Naive thymus-derived CD8-positive, alpha-beta T cell (primary cell): ENCODE results near the gene RPUSD1. TPM values are rescaled to one million over a fixed set of nuclear protein-coding genes. Genes with fewer than 3 reads are reported as not detected.

Source experiments
- ATAC-seq, 2 donors: fragments of 150-1000 bp; cut with Tn5 transposase in 1 of 2; sonication (Bioruptor Pico), chemical (Tn5 transposase) in 1 of 2; 1 replicate in 1 of 2; 2 replicates in 1 of 2; pipeline ENCODE4 v1.10.0; 2021; ENCODE audit warnings: mild to moderate bottlenecking in 2 of 2, moderate library complexity in 2 of 2
- POLR2A ChIA-PET: fragments of 350-600 bp; sonication (Branson Sonifier 250); formaldehyde crosslinking; loops from one replicate; lab custom pipeline; 2021; ENCODE audit warnings: antibody characterized with exemption; lab: Charles Lee
- DNase-seq, 10 donors: peaks; one replicate each; pipeline versions ENCODE4 v3.0.0 to v3.0.0-alpha.2; 2020 to 2022
- H3K27ac Mint-ChIP-seq, 10 donors: one replicate each; pipeline ENCODE4 v1.8.0; 2020 to 2022; ENCODE audit warnings: mild to moderate bottlenecking in 10 of 10, mixed read lengths in 10 of 10, moderate library complexity in 4 of 10, inconsistent platforms in 1 of 10
- H3K27me3 Mint-ChIP-seq, 5 donors: one replicate each; pipeline ENCODE4 v1.8.0; 2021 to 2022; ENCODE audit warnings: mixed read lengths in 5 of 5
- H3K36me3 Mint-ChIP-seq, 3 donors: one replicate each; pipeline ENCODE4 v1.8.0; 2020 to 2022; ENCODE audit warnings: mixed read lengths in 3 of 3, mild to moderate bottlenecking in 2 of 3, inconsistent platforms in 1 of 3
- H3K4me1 Mint-ChIP-seq, 4 donors: one replicate each; pipeline ENCODE4 v1.8.0; 2021 to 2022; ENCODE audit warnings: mixed read lengths in 4 of 4
- H3K4me3 Mint-ChIP-seq, 10 donors: one replicate each; pipeline ENCODE4 v1.8.0; 2020 to 2022; ENCODE audit warnings: mild to moderate bottlenecking in 10 of 10, mixed read lengths in 10 of 10, moderate library complexity in 6 of 10, inconsistent platforms in 1 of 10
- H3K9me3 Mint-ChIP-seq, 9 donors: one replicate each; pipeline ENCODE4 v1.8.0; 2020 to 2022; ENCODE audit warnings: mixed read lengths in 9 of 9, mild to moderate bottlenecking in 3 of 9, inconsistent platforms in 1 of 9, moderate library complexity in 1 of 9
- polyA plus RNA-seq, 3 donors: library from polyadenylated mRNA; unstranded; fragments of 300-500 nt; fragmentation: Illumina TruSeq; gene quantifications; one replicate each; pipeline ENCODE4 v1.2.3, GENCODE V29; 2021
- total RNA-seq, 8 experiments: library from RNA in 2 of 8; stranded (reverse) in 2 of 8; gene quantifications; one replicate each; pipeline ENCODE4 v1.2.3 and lab custom pipeline; 2021 to 2026

Gene RPUSD1
- total and polyA plus RNA-seq, 5 experiments from 2014 or later = 19.7 to 32.2 (median 27.7) TPM

- Mint-ChIP-seq H3K36me3 (no peaks in the 10 kb centered on the region), H3K4me3 (peak overlapping the region in 2 of 10 donors; percentile 37 to 43), H3K27ac (no peak overlapping the region), H3K4me1 (peaks cover 10 to 17% (median 13%) of the 10 kb centered on the region in 4 donors), H3K9me3 (no peaks in the 10 kb centered on the region), H3K27me3 (peaks cover 0 to 48% (median 7%) of the 10 kb centered on the region in 5 donors)
- POLR2A ChIA-PET = no interaction called here
- DNase-seq = no peak
- ATAC-seq = no peak
These were observed 29.1 kb upstream of the RPUSD1 start for GRCh38 chr16:817001-817906.

GRCh38 chr16:815861-816260, 27.7 kb upstream of the RPUSD1 start:
- ATAC-seq (no peak), DNase-seq (no peak)
- peaks cover 6 to 17% (median 13%) of the 10 kb centered on the region in 4 donors for H3K4me1 Mint-ChIP-seq
- no peaks in the 10 kb centered on the region for H3K9me3 Mint-ChIP-seq
- H3K27ac Mint-ChIP-seq = no peak overlapping the region
- H3K4me3 Mint-ChIP-seq = peak overlapping the region in 1 of 10 donors; percentile 8
- POLR2A ChIA-PET = no interaction called here
- peaks cover 0 to 43% (median 7%) of the 10 kb centered on the region in 5 donors for H3K27me3 Mint-ChIP-seq
- H3K36me3 Mint-ChIP-seq = no peaks in the 10 kb centered on the region

GRCh38 chr16:814974-815373, 26.8 kb upstream of the RPUSD1 start:
- H3K27me3 Mint-ChIP-seq = peaks cover 0 to 40% (median 7%) of the 10 kb centered on the region in 5 donors
- ATAC-seq = no peak
- DNase-seq = no peak
- H3K4me3 Mint-ChIP-seq = no peak overlapping the region
- H3K36me3 Mint-ChIP-seq = no peaks in the 10 kb centered on the region
- peak overlapping the region in 1 of 10 donors; percentile 49 for H3K27ac Mint-ChIP-seq
- POLR2A ChIA-PET = no interaction called here
- H3K4me1 Mint-ChIP-seq = peaks cover 5 to 13% (median 10%) of the 10 kb centered on the region in 4 donors
- H3K9me3 Mint-ChIP-seq = no peaks in the 10 kb centered on the region

- H3K4me3 Mint-ChIP-seq = peak overlapping the region in 2 of 10 donors; percentile 14 to 33
- H3K4me1 Mint-ChIP-seq = peaks cover 0 to 8% (median 7%) of the 10 kb centered on the region in 4 donors
- POLR2A ChIA-PET = no interaction called here
- peaks cover 0 to 37% (median 7%) of the 10 kb centered on the region in 5 donors for H3K27me3 Mint-ChIP-seq
- H3K36me3 Mint-ChIP-seq = no peaks in the 10 kb centered on the region
- H3K9me3 Mint-ChIP-seq = no peaks in the 10 kb centered on the region
- no peak overlapping the region for H3K27ac Mint-ChIP-seq
- ATAC-seq = no peak
- DNase-seq = no peak
These were observed 25.8 kb upstream of the RPUSD1 start for GRCh38 chr16:813916-814412.

- Mint-ChIP-seq H3K27me3 (peaks cover 0 to 37% (median 7%) of the 10 kb centered on the region in 5 donors), H3K4me1 (peaks cover 0 to 12% (median 12%) of the 10 kb centered on the region in 4 donors), H3K36me3 (no peaks in the 10 kb centered on the region), H3K27ac (no peak overlapping the region), H3K9me3 (no peaks in the 10 kb centered on the region), H3K4me3 (peak overlapping the region in 6 of 10 donors; percentile 31 to 78 (median 57))
- peak; percentile 83 to 92 for ATAC-seq
- POLR2A ChIA-PET = no interaction called here
- peak in 9 of 10 donors; percentile 16 to 54 (median 51) for DNase-seq
These were observed 25.2 kb upstream of the RPUSD1 start for GRCh38 chr16:813204-813915.

- Mint-ChIP-seq H3K27ac (peak overlapping the region; percentile 92 to 99 (median 96)), H3K4me3 (peak overlapping the region; percentile 92 to 100 (median 96)), H3K4me1 (peaks cover 4 to 17% (median 17%) of the 10 kb centered on the region in 4 donors), H3K36me3 (no peaks in the 10 kb centered on the region), H3K27me3 (peaks cover 0 to 9% (median 7%) of the 10 kb centered on the region in 5 donors), H3K9me3 (no peaks in the 10 kb centered on the region)
- no peak for DNase-seq
- peak in 1 of 2 donors; percentile 4 for ATAC-seq
- POLR2A ChIA-PET = interaction anchor here (0.7 kb wide), 1 partner anchor 92 kb away, joined by 3 read pairs; no protein-coding TSS in a partner anchor
These were observed 19.9 kb upstream of the RPUSD1 start for GRCh38 chr16:808085-808386.

GRCh38 chr16:807347-808084, 19.3 kb upstream of the RPUSD1 start:
- peaks cover 0 to 10% (median 3%) of the 10 kb centered on the region in 5 donors for H3K27me3 Mint-ChIP-seq
- H3K4me1 Mint-ChIP-seq = peaks cover 4 to 17% (median 16%) of the 10 kb centered on the region in 4 donors
- H3K27ac Mint-ChIP-seq = peak overlapping the region; percentile 92 to 99 (median 96)
- H3K4me3 Mint-ChIP-seq = peak overlapping the region; percentile 92 to 100 (median 96)
- no peaks in the 10 kb centered on the region for H3K36me3 Mint-ChIP-seq
- ATAC-seq (peak; percentile 91 to 94), DNase-seq (peak; percentile 67 to 89 (median 73))
- POLR2A ChIA-PET = interaction anchor here (0.7 to 1.1 kb wide), 4 partner anchors 12 to 559 kb away, joined by 3 to 6 read pairs (median 4); no protein-coding TSS in a partner anchor
- H3K9me3 Mint-ChIP-seq = no peaks in the 10 kb centered on the region

GRCh38 chr16:805474-805873, 17.3 kb upstream of the RPUSD1 start:
- peaks cover 0 to 20% (median 0%) of the 10 kb centered on the region in 5 donors for H3K27me3 Mint-ChIP-seq
- peaks cover 4 to 17% (median 16%) of the 10 kb centered on the region in 4 donors for H3K4me1 Mint-ChIP-seq
- no peak overlapping the region for H3K4me3 Mint-ChIP-seq
- no peak for DNase-seq
- H3K36me3 Mint-ChIP-seq = no peaks in the 10 kb centered on the region
- no peak for ATAC-seq
- POLR2A ChIA-PET = interaction anchor here (0.6 kb wide), 1 partner anchor 90 kb away, joined by 3 read pairs; no protein-coding TSS in a partner anchor
- no peaks in the 10 kb centered on the region for H3K9me3 Mint-ChIP-seq
- H3K27ac Mint-ChIP-seq = no peak overlapping the region

GRCh38 chr16:804193-805048, 16.2 kb upstream of the RPUSD1 start:
- peak overlapping the region in 1 of 10 donors; percentile 20 for H3K4me3 Mint-ChIP-seq
- POLR2A ChIA-PET = interaction anchor here (0.6 kb wide), 1 partner anchor 89 kb away, joined by 3 read pairs; no protein-coding TSS in a partner anchor
- no peaks in the 10 kb centered on the region for H3K9me3 Mint-ChIP-seq
- DNase-seq (no peak), ATAC-seq (no peak)
- peaks cover 0 to 21% (median 0%) of the 10 kb centered on the region in 5 donors for H3K27me3 Mint-ChIP-seq
- no peaks in the 10 kb centered on the region for H3K36me3 Mint-ChIP-seq
- peak overlapping the region in 1 of 10 donors; percentile 57 for H3K27ac Mint-ChIP-seq
- H3K4me1 Mint-ChIP-seq = peaks cover 4 to 14% (median 14%) of the 10 kb centered on the region in 4 donors

- Mint-ChIP-seq H3K27me3 (peaks cover 0 to 28% (median under 1%) of the 10 kb centered on the region in 5 donors), H3K36me3 (no peaks in the 10 kb centered on the region), H3K9me3 (no peaks in the 10 kb centered on the region), H3K4me1 (peaks cover 4 to 12% (median 12%) of the 10 kb centered on the region in 4 donors), H3K4me3 (no peak overlapping the region), H3K27ac (no peak overlapping the region)
- POLR2A ChIA-PET = no interaction called here
- DNase-seq (no peak), ATAC-seq (no peak)
These were observed 15.5 kb upstream of the RPUSD1 start for GRCh38 chr16:803754-804080.
